K562 (cell line): ENCODE data around the gene RHOU. TPM values are rescaled to one million over a fixed set of nuclear protein-coding genes. Genes with fewer than 3 reads are reported as not detected.

Source experiments
- ATAC-seq: fragments of 200-7000 bp; cut with Tn5 transposase; 3 replicates; pipeline ENCODE4 v1.9.1; 2020; ENCODE audit warnings: moderate library complexity
- BruUV-seq: library from RNA; stranded (reverse); fragments of 400-500 nt; replicated peaks from 2 replicates; lab custom pipeline; 2021; lab: Mats Ljungman, UMichigan
- CTCF ChIA-PET: fragments of 300-600 bp; formaldehyde crosslinking; extraction: SDS; loops from one replicate; lab custom pipeline; 2021; ENCODE audit warnings: low intra/inter-chr PET ratio; lab: Yijun Ruan, JAX
- POLR2A ChIA-PET: fragments of 300-600, 350-650 bp; sonication (Branson Sonifier 250); formaldehyde crosslinking; extraction: SDS; loops from one replicate; lab custom pipeline; 2021; ENCODE audit warnings: antibody characterized with exemption, inconsistent platforms; lab: Yijun Ruan, JAX
- DNase-seq, 4 experiments: peaks; one replicate each; pipeline versions ENCODE4 v3.0.0 to v3.0.0-alpha.2; 2011 to 2018; ENCODE audit warnings: low spot score in 3 of 4, mixed read lengths in 3 of 4; ENCODE audit errors: extremely low read depth in 1 of 4
- FAIRE-seq: peaks from 2 replicates; lab custom pipeline; 2011; peaks lifted over from hg19 to GRCh38; lab: Jason Lieb, UNC
- H2AFZ ChIP-seq: 2 replicates; pipeline ENCODE4 v1.6.0; 2011; ENCODE audit warnings: low read depth, low read length, control low read depth, inconsistent platforms
- H3K27ac ChIP-seq: fragments of 200-600 bp; 3 replicates; pipeline ENCODE4 v1.8.0; 2011; ENCODE audit warnings: low read depth, mild to moderate bottlenecking, control low read depth, inconsistent platforms, low read length, moderate library complexity, mixed read lengths; ENCODE audit errors: extremely low read depth
- H3K27me3 ChIP-seq, 2 experiments: fragments of 300-600 bp in 1 of 2; 2 replicates in 1 of 2; 3 replicates in 1 of 2; pipeline versions ENCODE4 v1.6.0 to v1.8.0; 2011; ENCODE audit warnings: inconsistent platforms in 2 of 2, low read length in 2 of 2, mild to moderate bottlenecking in 1 of 2, mixed read lengths in 1 of 2, moderate library complexity in 1 of 2; ENCODE audit not compliant: control insufficient read depth in 2 of 2, insufficient read depth in 2 of 2
- H3K36me3 ChIP-seq: fragments of 300-600 bp; 3 replicates; pipeline ENCODE4 v1.8.0; 2011; ENCODE audit warnings: mild to moderate bottlenecking, low read length, inconsistent platforms; ENCODE audit not compliant: control insufficient read depth, insufficient read depth
- H3K4me1 ChIP-seq, 2 experiments: fragments of 200-600 bp in 1 of 2; replicated peaks in 1 of 2; 2 replicates in 1 of 2; 3 replicates in 1 of 2; pipeline versions ENCODE4 v1.5.1 to v1.8.0; 2011; ENCODE audit warnings: inconsistent platforms in 2 of 2, low read length in 2 of 2, mild to moderate bottlenecking in 1 of 2, mixed read lengths in 1 of 2, moderate library complexity in 1 of 2; ENCODE audit not compliant: control insufficient read depth in 2 of 2, insufficient read depth in 2 of 2
- H3K4me2 ChIP-seq: 2 replicates; pipeline ENCODE4 v1.6.1; 2011; ENCODE audit warnings: low read length, control low read depth, inconsistent platforms, mixed read lengths; ENCODE audit not compliant: insufficient read depth
- H3K4me3 ChIP-seq: fragments of 200-600 bp; sonication (generic), shearing (Covaris generic); 2 replicates; pipeline ENCODE4 v1.5.1; 2016; ENCODE audit warnings: control low read depth, inconsistent platforms
- H3K79me2 ChIP-seq: fragments of 200-600 bp; 3 replicates; pipeline ENCODE4 v1.8.0; 2011; ENCODE audit warnings: low read length, inconsistent platforms; ENCODE audit not compliant: control insufficient read depth, insufficient read depth
- H3K9ac ChIP-seq, 2 experiments: 2 replicates each; pipeline versions ENCODE4 v1.6.0 to v1.6.1; 2011; ENCODE audit warnings: low read depth in 2 of 2, low read length in 2 of 2, control low read depth in 1 of 2, inconsistent platforms in 1 of 2, mild to moderate bottlenecking in 1 of 2, mixed read lengths in 1 of 2; ENCODE audit not compliant: insufficient read depth in 1 of 2
- H3K9me1 ChIP-seq: one replicate; pipeline ENCODE4 v1.6.0; 2011; ENCODE audit warnings: inconsistent platforms, mild to moderate bottlenecking, low read length, moderate library complexity; ENCODE audit not compliant: control insufficient read depth, insufficient read depth
- H3K9me3 ChIP-seq: replicated peaks from 2 replicates; pipeline ENCODE4 v1.5.1; 2011; ENCODE audit warnings: low read depth, low read length, inconsistent platforms; ENCODE audit not compliant: control insufficient read depth, insufficient read depth
- H4K20me1 ChIP-seq: replicated peaks from 2 replicates; pipeline ENCODE4 v1.6.1; 2011; ENCODE audit warnings: low read length, inconsistent platforms, mixed read lengths; ENCODE audit not compliant: control insufficient read depth, insufficient read depth
- HMGN3 ChIP-seq: IDR thresholded peaks from 2 replicates; pipeline ENCODE4 v1.6.1; 2011; ENCODE audit warnings: borderline replicate concordance, low read depth, mild to moderate bottlenecking, mixed read lengths, low read length; ENCODE audit not compliant: insufficient read length; ENCODE audit errors: extremely low read depth
- MYBL2 ChIP-seq, 2 experiments: fragments of 450-650 bp in 1 of 2; sonication (generic) in 1 of 2; formaldehyde crosslinking in 1 of 2; IDR thresholded peaks; 2 replicates each; pipeline versions ENCODE4 v1.6.1 to v1.8.1; 2017 to 2022; ENCODE audit warnings: borderline replicate concordance in 1 of 2, inconsistent platforms in 1 of 2, low read depth in 1 of 2, mild to moderate bottlenecking in 1 of 2, missing genetic modification reagents in 1 of 2, moderate library complexity in 1 of 2
- NELFE ChIP-seq: IDR thresholded peaks from 2 replicates; pipeline ENCODE4 v1.6.1; 2011; ENCODE audit warnings: mild to moderate bottlenecking; ENCODE audit not compliant: insufficient read depth, insufficient read length
- NR3C1 ChIP-seq: sonication (generic); formaldehyde crosslinking; IDR thresholded peaks from 2 replicates; pipeline ENCODE4 v1.8.1; 2022; ENCODE audit warnings: missing genetic modification reagents
- PBX2 ChIP-seq, 2 experiments: IDR thresholded peaks in 1 of 2; conservative IDR thresholded peaks in 1 of 2; 2 replicates each; pipeline ENCODE4 v1.6.1; 2016; ENCODE audit warnings: low read depth in 2 of 2, mild to moderate bottlenecking in 1 of 2, missing compliant biosample characterization in 1 of 2, missing genetic modification characterization in 1 of 2, moderate library complexity in 1 of 2
- SAFB2 ChIP-seq: fragments of 200-400 bp; formaldehyde crosslinking; IDR thresholded peaks from 2 replicates; pipeline ENCODE4 v1.6.1; 2018; ENCODE audit warnings: borderline replicate concordance, low read length, low read depth, moderate library complexity; ENCODE audit not compliant: severe bottlenecking
- STAT6 ChIP-seq: sonication (generic); formaldehyde crosslinking; IDR thresholded peaks from 2 replicates; pipeline ENCODE4 v1.8.1; 2023; ENCODE audit warnings: mild to moderate bottlenecking, missing genetic modification reagents
- ZNF518B ChIP-seq: fragments of 250-450 bp; sonication (Bioruptor Pico); IDR thresholded peaks from 2 replicates; pipeline ENCODE4 v1.5.0; 2021; ENCODE audit warnings: mild to moderate bottlenecking, moderate library complexity
- ZNF584 ChIP-seq: fragments of 200-800 bp; sonication (Bioruptor generic); IDR thresholded peaks from 2 replicates; pipeline ENCODE4 v1.6.1; 2016; ENCODE audit warnings: low read depth, mild to moderate bottlenecking, missing genetic modification characterization, missing compliant biosample characterization
- WGBS: fragments of 100-300 bp; shearing (Covaris generic); methylation state at CpG from one replicate; pipeline ENCODE4 v1.1.6; 2016; ENCODE audit warnings: low coverage, mixed read lengths; ENCODE audit not compliant: insufficient coverage; ENCODE audit errors: missing lambda C conversion rate; 5-methylcytosine and 5-hydroxymethylcytosine counted together
- in situ Hi-C: fragments of 300-500 bp; cut with MboI; formaldehyde crosslinking; loops from 4 replicates; pipeline ENCODE4 v1.15.0; 2018; ENCODE audit warnings: inconsistent platforms, mixed read lengths
- intact Hi-C: fragments of 100-400 bp; cut with micrococcal nuclease; formaldehyde crosslinking; loops from 2 replicates; pipeline ENCODE4 v1.14.2; 2022
- polyA plus RNA-seq, 8 experiments: library from polyadenylated mRNA; depleted of rRNA in 4 of 8; stranded (reverse) in 5 of 8; unstranded in 3 of 8; fragments of >200 nt; fragmentation: Nextera tagmentation in 2 of 8; fragmentation: Illumina TruSeq in 1 of 8; extraction: Ambion mirVana in 2 of 8; extraction: Trizol in 1 of 8; gene quantifications; 2 replicates each; pipeline versions ENCODE4 v1.2.1 to v1.2.3, GENCODE V29; 2011 to 2014; ENCODE audit warnings: inconsistent platforms in 1 of 8, missing spikeins in 1 of 8
- total RNA-seq, 7 experiments: library from RNA; depleted of rRNA in 6 of 7; stranded (reverse); fragments of >200 nt in 6 of 7; fragmentation: Illumina TruSeq in 2 of 7; extraction: Trizol in 2 of 7; gene quantifications; 2 replicates each; pipeline versions ENCODE4 v1.2.1 to v1.2.3, GENCODE V29; 2011 to 2021; ENCODE audit warnings: low replicate concordance in 1 of 7

RHOU gene
- total and polyA plus RNA-seq, 9 of the 15 experiments (the other 6 are each of a cell fraction or from before 2014, with no cell fraction given) = 0.07 TPM; not detected in 8

GRCh38 chr1:228743405-228743804 lies 8.1 kb downstream of the RHOU start:
- no peak for TF ChIP-seq SAFB2
- TF ChIP-seq ZNF518B (CRISPR knock-in tag) = no peak
- no peak for TF ChIP-seq STAT6 (CRISPR knock-in tag)
- TF ChIP-seq MYBL2 (IDR thresholded peaks at IDR 0.05; ENCODE audit: low read depth) = no peak
- no peak for TF ChIP-seq MYBL2 (CRISPR knock-in tag; IDR thresholded peaks at IDR 0.05; ENCODE audit: borderline replicate concordance)
- TF ChIP-seq PBX2 (CRISPR knock-in tag; IDR thresholded peaks at IDR 0.05; ENCODE audit: low read depth) = no peak
- no peak for TF ChIP-seq PBX2 (tag; conservative IDR thresholded peaks at IDR 0.05; ENCODE audit: low read depth)
- no peak for TF ChIP-seq HMGN3
- no peak for TF ChIP-seq NR3C1 (CRISPR knock-in tag)
- TF ChIP-seq NELFE = no peak
- TF ChIP-seq ZNF584 (CRISPR knock-in tag) = no peak
- under 1% methylated on average over 13 of the region's 13 CpGs for WGBS
- in situ Hi-C loops = no loop called here
- Histone ChIP-seq H3K36me3 (no peaks in the 10 kb centered on the region), H2AFZ (no peak overlapping the region), H3K9ac (no peak overlapping the region), H3K27me3 (peaks cover 11 to 27% of the 10 kb centered on the region in 2 experiments; a peak in 4 of 5 replicates), H3K9me1 (no peaks in the 10 kb centered on the region), H3K4me2 (no peak overlapping the region), H3K79me2 (no peaks in the 10 kb centered on the region), H3K4me3 (no peak overlapping the region), H3K9me3 (no peaks in the 10 kb centered on the region), H4K20me1 (no peaks in the 10 kb centered on the region), H3K27ac (no peak overlapping the region), H3K4me1 (no peaks in the 10 kb centered on the region)
- ChIA-PET POLR2A (interaction anchor here (0.6 kb wide), 1 partner anchor 64 kb away, joined by 3 read pairs; no protein-coding TSS in a partner anchor), CTCF (no interaction called here)
- BruUV-seq = no TSS peak
- intact Hi-C loops = no loop called here
- FAIRE-seq (no peak), DNase-seq (no peak), ATAC-seq (no peak)
